ENCODE measurements around the gene SBNO1.

DNA sequence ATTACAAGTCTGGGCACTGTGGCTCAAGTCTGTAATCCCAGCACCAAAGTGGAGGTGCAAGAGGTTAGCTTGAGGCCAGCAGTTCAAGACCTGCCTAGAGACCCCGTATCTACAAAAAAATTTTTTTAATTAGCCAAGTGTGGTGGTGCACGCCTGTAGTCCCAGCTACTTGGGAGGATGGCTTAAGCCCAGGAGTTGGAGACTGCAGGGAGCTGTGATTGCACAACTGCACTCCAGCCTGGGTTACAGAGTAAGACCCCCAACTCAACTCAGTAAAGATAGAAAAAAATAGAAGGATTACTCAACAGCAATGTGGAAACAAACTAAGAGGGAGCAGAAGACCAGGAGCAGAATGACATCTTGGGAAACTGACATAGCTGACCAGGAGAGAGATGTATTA lies 13.3 kb downstream of the SBNO1 start:
- TF ChIP-seq POLR2AphosphoS5 (IDR thresholded peaks at IDR 0.05; ENCODE audit: low read depth, low read length) (no peak), TAF1 (IDR thresholded peaks at IDR 0.05; ENCODE audit: borderline replicate concordance, insufficient read depth, low read length) (no peak)
